Left lung (tissue), 10 donors: Measurements from ENCODE around the gene UBQLN1. TPM values are rescaled to one million over a fixed set of nuclear protein-coding genes. Genes with fewer than 3 reads are reported as not detected.

Experiments used
- ATAC-seq: fragments of 200-7000 bp; cut with Tn5 transposase; one replicate; pipeline ENCODE4 v1.9.1; 2020; ENCODE audit warnings: moderate library complexity
- DNase-seq, 4 donors: peaks; one replicate each; pipeline ENCODE4 v3.0.0-alpha.2; 2013 to 2020
- H3K27ac ChIP-seq, 2 donors: fragments of 200-600 bp; sonication (generic) in 1 of 2; one replicate each; pipeline versions ENCODE4 v1.5.0 to v1.8.0; 2020 to 2021
- H3K27me3 ChIP-seq, 2 donors: fragments of 200-600 bp; sonication (generic) in 1 of 2; one replicate each; pipeline versions ENCODE4 v1.5.0 to v1.8.0; 2020 to 2021
- H3K36me3 ChIP-seq, 2 donors: fragments of 200-600 bp; sonication (generic) in 1 of 2; one replicate each; pipeline versions ENCODE4 v1.5.0 to v1.8.0; 2020 to 2021
- H3K4me1 ChIP-seq, 2 donors: fragments of 200-600 bp; one replicate each; pipeline ENCODE4 v1.8.0; 2021
- H3K4me3 ChIP-seq, 2 donors: fragments of 200-600 bp; sonication (generic) in 1 of 2; one replicate each; pipeline versions ENCODE4 v1.5.0 to v1.8.0; 2020 to 2021; ENCODE audit warnings: mild to moderate bottlenecking in 1 of 2
- H3K9me3 ChIP-seq, 2 donors: fragments of 200-600 bp; sonication (generic) in 1 of 2; one replicate each; pipeline versions ENCODE4 v1.5.0 to v1.8.0; 2020 to 2021
- intact Hi-C, 2 donors: fragments of 100-400 bp; cut with DNase I; formaldehyde crosslinking; loops; one replicate each; pipeline versions ENCODE4 v1.11.2 to v1.14.2; 2022
- polyA plus RNA-seq, 6 donors: library from polyadenylated mRNA; unstranded; fragments of 120-200 nt; gene quantifications; one replicate each; pipeline ENCODE4 v1.2.1, GENCODE V29; 2013; ENCODE audit not compliant: insufficient read length in 6 of 6
- total RNA-seq, 2 donors: library from RNA; stranded (reverse); fragmentation: NEBNext Ultra II Directional; extraction: Animal tissue kit (Norgen Biotek cat#: 25700); gene quantifications; one replicate each; pipeline ENCODE4 v1.2.1, GENCODE V29; 2021
- TF ChIP-seq, protein P1 (sequence below), 2 donors: fragments of 200-600 bp; sonication (generic) in 1 of 2; IDR thresholded peaks; one replicate each; pipeline versions ENCODE4 v1.5.0 to v1.8.0; 2021; ENCODE audit warnings: antibody characterized with exemption in 2 of 2
- donor health status: DM: no; HTN: yes; CAD: no.
- donor health status: DM: no; HTN: no; CAD: no.

The UBQLN1 gene
- total and polyA plus RNA-seq, 8 donors = 83.1 to 107 (median 93.5) TPM

DNA sequence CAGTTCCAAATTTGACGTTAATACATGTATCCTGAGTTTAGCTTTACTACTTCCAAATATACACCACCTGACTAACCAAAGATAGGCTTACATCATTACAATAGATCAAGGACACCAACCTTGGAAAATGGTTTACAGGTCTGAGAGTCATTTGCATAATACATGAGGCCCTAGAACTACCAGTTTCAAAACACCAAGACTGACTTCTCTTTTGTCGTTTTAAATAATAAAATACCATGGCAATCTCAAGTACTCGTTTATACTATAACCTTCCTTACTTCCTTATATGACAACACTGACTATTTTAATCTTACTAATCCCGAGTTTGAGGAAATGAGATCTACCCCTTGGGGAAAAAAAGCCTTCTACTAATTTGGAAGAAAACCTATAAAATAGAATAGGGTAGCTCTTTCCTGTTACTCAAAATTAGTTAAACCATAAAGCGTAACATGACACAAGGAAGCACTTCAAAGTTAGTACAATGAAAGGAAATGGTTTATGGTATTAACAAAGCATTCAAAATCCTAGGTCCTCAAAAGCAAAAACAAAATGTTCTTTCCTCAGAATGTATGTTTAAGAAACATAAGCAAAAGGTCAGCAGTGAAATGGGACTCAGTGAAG is 42.1 kb downstream of the UBQLN1 start:
- DNase-seq = no peak
- no peak for ATAC-seq
- Histone ChIP-seq H3K27ac (no peak overlapping the region), H3K9me3 (no peaks in the 10 kb centered on the region), H3K36me3 (peaks cover 0 to 83% of the 10 kb centered on the region in 2 donors), H3K27me3 (no peaks in the 10 kb centered on the region), H3K4me3 (no peak overlapping the region), H3K4me1 (peaks cover 0 to 7% of the 10 kb centered on the region in 2 donors)
- intact Hi-C loops = no loop called here
- TF ChIP-seq, protein P1, sequence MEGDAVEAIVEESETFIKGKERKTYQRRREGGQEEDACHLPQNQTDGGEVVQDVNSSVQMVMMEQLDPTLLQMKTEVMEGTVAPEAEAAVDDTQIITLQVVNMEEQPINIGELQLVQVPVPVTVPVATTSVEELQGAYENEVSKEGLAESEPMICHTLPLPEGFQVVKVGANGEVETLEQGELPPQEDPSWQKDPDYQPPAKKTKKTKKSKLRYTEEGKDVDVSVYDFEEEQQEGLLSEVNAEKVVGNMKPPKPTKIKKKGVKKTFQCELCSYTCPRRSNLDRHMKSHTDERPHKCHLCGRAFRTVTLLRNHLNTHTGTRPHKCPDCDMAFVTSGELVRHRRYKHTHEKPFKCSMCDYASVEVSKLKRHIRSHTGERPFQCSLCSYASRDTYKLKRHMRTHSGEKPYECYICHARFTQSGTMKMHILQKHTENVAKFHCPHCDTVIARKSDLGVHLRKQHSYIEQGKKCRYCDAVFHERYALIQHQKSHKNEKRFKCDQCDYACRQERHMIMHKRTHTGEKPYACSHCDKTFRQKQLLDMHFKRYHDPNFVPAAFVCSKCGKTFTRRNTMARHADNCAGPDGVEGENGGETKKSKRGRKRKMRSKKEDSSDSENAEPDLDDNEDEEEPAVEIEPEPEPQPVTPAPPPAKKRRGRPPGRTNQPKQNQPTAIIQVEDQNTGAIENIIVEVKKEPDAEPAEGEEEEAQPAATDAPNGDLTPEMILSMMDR (IDR thresholded peaks at IDR 0.05) = no peak

DNA sequence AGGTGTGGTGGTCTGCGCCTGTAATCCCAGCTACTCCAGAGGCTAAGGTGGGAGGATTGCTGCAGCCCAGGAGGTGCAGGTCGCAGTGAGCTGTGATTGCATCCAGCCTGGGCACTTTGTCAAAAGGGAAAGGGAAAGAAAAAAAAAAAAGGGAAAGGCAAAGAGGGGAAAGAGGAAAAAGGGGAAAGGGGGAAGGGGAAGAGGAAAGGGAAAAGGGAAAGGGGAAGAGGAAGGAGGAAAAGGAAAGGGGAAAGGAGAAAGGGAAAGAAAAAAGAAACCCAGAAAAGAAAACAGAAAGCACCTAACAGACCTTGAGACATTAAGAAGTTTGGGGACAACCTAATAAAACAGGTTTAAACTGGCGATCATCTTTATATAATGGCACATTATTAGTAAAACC is 44.8 kb downstream of the UBQLN1 start:
- no peak for ATAC-seq

GRCh38 chr9:83656952-83657351 is 50.8 kb downstream of the UBQLN1 start:
- no peak overlapping the region for H3K27ac ChIP-seq
- no peak overlapping the region for H3K4me3 ChIP-seq
- no peaks in the 10 kb centered on the region for H3K9me3 ChIP-seq
- H3K4me1 ChIP-seq = no peaks in the 10 kb centered on the region
- DNase-seq (no peak), ATAC-seq (no peak)
- H3K36me3 ChIP-seq = peaks cover 0 to 94% of the 10 kb centered on the region in 2 donors
- intact Hi-C loops = no loop called here
- TF ChIP-seq, protein P1 (IDR thresholded peaks at IDR 0.05) = no peak
- H3K27me3 ChIP-seq = no peaks in the 10 kb centered on the region

More for the DNA sequence above, 44.8 kb downstream of the UBQLN1 start:
- TF ChIP-seq, protein P1 (IDR thresholded peaks at IDR 0.05) = no peak
- intact Hi-C loops = no loop called here
- no peak overlapping the region for H3K27ac ChIP-seq
- H3K4me1 ChIP-seq = peaks cover 0 to 7% of the 10 kb centered on the region in 2 donors
- DNase-seq = no peak
- H3K27me3 ChIP-seq = no peaks in the 10 kb centered on the region
- H3K4me3 ChIP-seq = no peak overlapping the region
- H3K9me3 ChIP-seq = no peaks in the 10 kb centered on the region
- H3K36me3 ChIP-seq = peaks cover 0 to 78% of the 10 kb centered on the region in 2 donors

DNA sequence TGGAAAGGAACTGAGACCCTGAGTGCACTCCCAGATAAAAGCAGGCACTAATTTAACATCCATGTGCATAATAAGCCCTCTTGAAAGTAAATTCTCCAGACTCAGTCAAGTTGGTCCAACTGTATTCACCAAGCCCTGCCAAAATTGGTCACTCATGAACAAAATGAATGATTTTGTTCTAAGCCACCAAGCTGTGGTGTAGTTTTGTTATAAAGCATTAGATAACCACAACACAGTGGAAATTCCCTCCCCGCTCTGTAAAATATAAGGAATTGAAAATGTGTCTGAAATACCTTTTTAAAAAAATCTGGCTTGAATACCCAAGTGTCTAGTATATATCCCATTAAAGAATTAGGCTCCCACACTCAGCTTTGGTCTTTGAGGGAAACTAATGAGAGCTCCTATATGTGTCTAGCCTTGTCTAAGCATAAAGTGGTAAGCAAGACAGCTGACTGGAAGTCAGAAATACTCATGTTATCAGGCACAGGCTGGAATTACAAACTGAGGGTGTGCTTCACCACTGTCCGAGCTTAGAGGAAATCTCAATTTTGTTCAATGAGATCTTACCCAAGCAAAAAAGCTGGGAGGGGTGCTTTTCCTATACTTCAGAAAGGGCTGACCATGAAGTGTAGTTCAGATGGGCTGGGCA is 51.6 kb downstream of the UBQLN1 start:
- no peaks in the 10 kb centered on the region for H3K4me1 ChIP-seq

DNA sequence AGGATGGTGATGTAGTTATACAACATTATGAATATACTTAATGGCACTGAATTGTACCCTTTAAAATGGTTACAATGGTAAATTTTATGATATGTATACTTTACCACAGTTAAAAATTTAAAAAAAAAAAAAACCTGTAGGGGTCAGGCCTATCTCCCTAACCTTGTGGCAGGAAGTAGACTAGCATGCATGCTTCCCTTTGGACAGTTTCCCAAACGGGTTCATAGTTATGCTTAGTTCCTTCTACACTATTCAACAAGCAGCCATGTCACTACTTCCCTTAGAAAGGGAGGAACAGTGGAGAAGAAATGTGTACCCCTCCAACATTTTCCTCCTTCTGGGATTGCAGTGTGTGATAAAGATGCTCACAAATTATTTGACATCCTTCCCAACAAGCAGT is 52.3 kb downstream of the UBQLN1 start:
- TF ChIP-seq, protein P1 (IDR thresholded peaks at IDR 0.05) = no peak

More for the DNA sequence above, 51.6 kb downstream of the UBQLN1 start:
- DNase-seq = no peak
- Histone ChIP-seq H3K36me3 (peaks cover 0 to 94% of the 10 kb centered on the region in 2 donors), H3K9me3 (no peaks in the 10 kb centered on the region), H3K27ac (no peak overlapping the region), H3K4me3 (no peak overlapping the region), H3K27me3 (no peaks in the 10 kb centered on the region)
- ATAC-seq = no peak
- TF ChIP-seq, protein P1 (IDR thresholded peaks at IDR 0.05) = no peak
- intact Hi-C loops = no loop called here

More for the DNA sequence above, 52.3 kb downstream of the UBQLN1 start:
- peaks cover 0 to 94% of the 10 kb centered on the region in 2 donors for H3K36me3 ChIP-seq
- intact Hi-C loops = no loop called here
- ATAC-seq = no peak
- no peaks in the 10 kb centered on the region for H3K9me3 ChIP-seq
- no peaks in the 10 kb centered on the region for H3K4me1 ChIP-seq
- H3K4me3 ChIP-seq = no peak overlapping the region
- H3K27ac ChIP-seq = no peak overlapping the region
- DNase-seq = no peak
- no peaks in the 10 kb centered on the region for H3K27me3 ChIP-seq
